HG02588 (cell line): ENCODE data around the gene DAP3.
"Not testable (repeated sequence)": the region's sequence is repeated elsewhere in the genome, so short reads cannot be mapped to it uniquely, and the experiment has no call there.

Experiments used
- ATAC-seq: cut with Tn5 transposase; IDR thresholded peaks from one replicate; pipeline ENCODE4 v1.9.1; 2021; ENCODE audit warnings: mild to moderate bottlenecking, moderate library complexity; ENCODE audit not compliant: unreplicated experiment

DAP3 gene

DNA sequence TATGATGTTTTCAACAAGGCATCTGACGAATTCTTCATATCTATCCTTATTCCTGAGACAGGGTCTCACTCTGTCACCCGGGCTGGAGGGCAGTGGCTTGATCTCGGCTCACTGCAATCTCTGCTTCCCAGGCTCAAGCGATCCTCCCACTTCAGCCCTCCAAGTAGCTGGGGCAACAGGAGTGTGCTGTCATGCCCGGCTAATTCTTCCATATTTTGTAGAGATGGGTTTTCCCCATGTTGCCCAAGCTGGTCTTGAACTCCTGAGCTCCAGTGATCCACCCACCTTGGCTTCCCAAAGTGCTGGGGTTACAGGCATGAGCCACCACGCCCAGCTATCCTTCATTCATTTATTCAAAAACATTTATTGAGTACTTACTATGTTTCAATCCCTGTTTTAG, 8.4 kb upstream of the DAP3 start:
- no peak for ATAC-seq

DNA sequence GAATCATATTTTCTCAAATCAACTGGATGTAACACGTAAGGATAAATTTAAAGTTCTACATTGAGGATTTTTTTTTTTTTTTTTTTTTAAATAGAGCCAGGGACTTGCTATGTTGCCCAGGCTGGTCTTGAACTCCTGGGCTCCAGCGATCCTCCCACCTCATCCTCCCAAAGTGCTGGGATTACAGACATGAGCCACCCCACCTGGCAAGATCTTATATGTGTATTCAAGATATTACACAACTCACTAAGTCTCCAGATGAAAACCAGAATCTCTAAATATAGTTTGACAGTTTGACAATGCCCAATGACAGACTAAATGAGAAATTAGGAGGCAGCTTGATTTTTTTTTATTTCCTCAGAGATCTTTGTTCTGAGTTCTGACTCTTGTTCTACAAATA, 7.1 kb upstream of the DAP3 start:
- ATAC-seq, result no peak

DNA sequence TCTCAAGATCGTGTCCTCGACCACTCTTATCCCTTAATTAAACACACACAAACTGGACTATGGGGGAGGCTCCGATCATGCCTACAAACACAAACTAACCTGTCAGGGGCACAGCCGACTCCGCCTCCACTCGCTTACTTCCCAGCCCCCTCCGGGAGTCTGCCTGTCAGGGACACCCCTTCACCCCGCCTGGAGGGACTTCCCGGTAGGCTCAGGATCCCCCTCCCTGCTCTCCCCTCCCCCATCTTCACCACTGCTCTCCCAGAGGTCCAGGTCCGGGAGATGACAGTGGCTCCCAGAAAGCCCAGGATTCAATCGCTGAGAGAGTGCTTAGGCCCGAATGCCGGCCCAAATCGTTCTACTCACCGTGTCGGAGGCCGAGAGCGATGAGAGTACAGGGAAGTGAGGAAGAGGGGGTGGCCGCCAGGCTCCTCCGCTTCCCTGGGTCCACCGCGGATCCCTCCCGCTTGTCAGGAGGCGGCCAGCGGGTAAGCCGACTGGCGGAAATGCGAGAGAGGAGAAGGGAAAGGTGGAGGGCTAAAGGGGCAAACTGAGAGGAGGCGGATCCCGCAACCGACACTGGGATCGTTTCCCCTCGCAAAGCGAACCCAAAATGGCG, 1.1 kb upstream of the DAP3 start:
- ATAC-seq, result peak; percentile 14

DNA sequence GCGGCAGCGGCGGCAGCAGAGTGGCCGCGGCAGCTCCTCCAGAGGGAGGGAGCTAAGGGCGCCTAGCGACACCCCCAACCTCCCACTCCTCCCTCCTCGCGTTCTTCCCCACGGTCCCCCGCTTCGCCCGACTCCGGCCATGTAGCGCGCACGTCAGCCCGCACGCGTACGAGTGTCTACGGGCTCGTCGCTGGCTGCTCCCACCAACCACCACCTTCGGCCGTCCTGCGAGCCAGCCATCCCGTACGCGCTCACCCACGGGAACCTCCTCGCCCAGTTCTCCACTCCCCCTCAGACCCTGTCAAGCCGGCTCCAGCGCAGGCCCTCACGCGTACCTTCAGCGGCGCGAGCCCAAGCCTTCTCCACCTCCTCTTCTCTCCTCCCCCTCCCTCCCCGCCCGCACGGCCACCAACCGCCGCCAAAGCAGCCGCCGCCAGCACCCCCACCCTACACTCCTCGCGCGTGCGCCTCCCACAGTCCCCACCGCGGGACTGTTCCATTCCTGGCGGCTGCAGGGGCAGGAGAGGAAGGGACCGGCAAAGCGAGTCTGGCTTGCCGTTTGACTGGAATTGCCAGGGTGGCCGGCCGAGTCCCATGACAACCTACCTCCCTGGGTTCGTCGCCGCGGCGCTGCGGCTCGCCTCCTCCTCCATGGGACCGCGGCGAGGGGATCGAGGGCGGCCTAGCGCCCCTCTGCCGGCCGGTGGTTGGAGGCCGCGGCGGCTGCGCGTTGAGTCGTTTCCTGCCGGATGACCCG, 389 bp upstream of the DAP3 start, which contains the start of gene YY1AP1:
Gene YY1AP1 (minus strand): TSS at position 451 of the 757 bp plus-strand sequence. CDS start 8,338 bp downstream, outside the sequence.
- ATAC-seq, result peak; percentile 77

DNA sequence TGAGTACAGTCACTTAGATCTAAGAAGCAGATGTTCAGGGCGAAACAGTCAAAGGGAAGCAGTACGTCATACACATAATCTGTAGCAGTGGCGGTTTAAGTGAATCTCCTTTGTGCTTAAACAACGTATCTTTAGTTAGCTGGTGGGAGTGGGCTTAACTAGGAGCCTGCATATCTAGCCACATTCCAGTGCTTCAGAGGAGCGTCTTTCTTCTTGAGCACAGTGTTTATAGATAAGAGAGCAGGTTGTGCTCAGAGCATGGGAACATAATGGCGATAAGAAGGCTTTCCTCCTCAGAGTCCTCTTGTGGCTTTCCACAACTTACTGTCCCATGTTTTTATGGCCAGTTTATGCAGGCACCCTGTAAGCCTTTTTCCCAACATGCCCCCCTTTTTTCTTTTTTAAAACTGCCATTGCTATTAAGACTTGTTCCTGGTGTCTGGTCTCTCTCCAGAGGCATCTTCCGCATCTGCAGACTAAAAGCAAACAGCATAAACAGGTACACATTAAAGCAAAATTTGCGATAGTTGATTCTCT, 3.2 kb downstream of the DAP3 start:
- ATAC-seq, result no peak

DNA sequence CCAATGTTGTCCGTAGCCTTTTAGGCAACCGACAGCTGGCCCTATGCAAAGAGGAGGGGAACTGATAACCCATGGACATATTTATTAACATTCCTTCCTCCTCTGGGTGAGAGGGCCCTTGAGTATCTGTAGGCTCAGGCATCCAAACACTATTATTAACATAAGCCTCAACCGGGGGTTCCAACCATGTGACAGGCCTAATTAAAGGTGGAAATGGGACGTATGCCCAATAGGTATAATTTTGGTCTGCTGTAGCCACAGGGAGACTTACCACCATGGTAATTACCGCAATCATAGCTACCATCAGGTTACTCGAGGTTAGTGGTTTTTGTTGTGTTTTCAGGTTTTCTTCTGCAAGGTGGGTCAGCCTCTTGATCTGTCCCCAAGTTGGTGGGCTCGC, 5.3 kb downstream of the DAP3 start:
- ATAC-seq, result no peak

DNA sequence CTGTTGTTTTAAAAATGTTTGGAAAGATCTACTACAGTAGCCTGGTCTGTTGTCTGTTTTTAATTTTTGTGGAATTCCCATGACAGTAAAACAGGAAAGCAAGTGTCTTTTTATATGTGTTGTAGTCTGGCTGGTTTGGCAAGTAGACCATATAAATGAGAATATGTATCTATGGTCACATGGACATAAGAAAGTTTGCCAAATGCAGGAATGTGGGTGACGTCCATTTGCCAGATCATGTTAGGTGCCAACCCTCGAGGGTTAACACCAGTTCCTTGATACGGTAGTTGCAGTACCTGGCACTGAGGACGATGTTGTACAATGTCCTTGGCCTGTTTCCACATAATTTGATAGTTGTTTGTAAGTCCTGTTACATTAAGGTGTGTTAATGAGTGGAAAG, 6.2 kb downstream of the DAP3 start:
- ATAC-seq, result no peak

DNA sequence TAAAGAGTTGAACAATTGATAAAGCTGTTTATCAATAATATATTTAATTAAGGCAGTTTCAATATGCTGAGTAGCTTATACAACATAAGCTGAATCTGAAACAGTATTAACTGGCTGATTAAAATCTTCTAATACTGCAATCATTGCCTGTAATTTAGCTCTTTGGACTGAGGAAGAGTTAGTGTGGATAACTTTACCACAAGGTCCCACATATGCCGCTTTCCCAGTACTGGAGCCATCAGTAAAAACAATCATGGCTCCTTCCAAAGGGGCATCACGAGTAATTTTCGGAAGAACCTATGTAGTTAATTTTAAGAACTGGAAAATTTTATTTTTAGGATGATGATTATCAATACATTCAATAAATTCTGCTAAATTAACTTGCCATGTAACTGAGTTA, 6.7 kb downstream of the DAP3 start:
- ATAC-seq, result no peak

DNA sequence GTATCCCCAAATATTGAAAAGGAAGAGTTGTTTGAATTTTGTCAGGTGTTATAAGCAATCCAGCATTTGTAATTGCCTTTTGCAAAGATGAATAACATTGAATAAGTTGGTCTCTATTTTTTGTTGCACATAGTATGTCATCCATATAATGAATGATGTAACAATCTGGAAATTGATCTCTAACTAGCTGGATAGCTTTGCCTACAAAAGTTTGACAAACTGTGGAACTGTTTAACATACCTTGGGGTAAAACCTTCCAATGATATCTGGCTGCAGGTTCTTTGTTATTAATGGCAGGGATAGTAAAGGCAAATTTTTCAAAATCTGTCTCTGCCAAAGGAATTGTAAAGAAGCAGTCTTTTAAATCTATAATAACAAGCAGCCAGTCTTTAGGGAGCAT, 7.6 kb downstream of the DAP3 start:
- no peak for ATAC-seq

DNA sequence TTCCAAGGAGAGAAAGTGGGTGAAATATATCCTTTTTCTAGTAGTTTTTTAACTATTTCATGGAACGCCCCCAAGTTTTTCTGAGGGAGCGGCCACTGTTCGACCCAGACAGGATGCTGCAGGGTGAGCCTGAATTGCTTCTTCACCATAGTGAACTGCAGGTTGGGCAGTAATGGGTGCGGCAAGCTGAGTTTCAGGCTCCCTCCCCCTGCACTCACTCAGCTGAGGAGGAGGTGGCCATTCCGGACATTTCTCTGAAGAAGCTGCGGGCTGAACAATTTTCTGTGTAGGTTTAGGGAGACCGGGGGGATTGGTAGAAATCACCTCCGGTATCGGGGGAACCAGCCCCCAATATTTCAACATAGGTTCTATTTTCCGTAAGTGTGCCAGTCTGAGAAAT, 8.2 kb downstream of the DAP3 start:
- ATAC-seq, result no peak

DNA sequence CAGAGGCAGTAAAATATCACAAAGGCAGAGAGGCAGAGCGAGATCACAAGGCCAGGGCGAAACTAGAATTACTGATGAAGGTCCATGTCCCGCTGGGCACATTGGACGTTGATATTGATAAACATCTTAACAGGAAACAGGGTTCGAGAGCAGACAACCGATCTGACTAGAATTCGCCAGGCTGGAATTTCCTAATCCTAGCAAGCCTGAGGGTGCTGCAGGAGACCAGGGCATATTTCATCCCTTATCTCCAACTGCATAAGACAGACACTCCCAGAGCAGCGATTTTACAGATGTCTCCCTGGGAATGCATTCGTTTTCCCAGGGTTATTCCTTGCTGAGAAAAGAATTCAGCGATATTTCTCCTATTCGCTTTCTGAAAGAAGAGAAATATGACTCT, 8.7 kb downstream of the DAP3 start:
- ATAC-seq, result not testable (repeated sequence)

DNA sequence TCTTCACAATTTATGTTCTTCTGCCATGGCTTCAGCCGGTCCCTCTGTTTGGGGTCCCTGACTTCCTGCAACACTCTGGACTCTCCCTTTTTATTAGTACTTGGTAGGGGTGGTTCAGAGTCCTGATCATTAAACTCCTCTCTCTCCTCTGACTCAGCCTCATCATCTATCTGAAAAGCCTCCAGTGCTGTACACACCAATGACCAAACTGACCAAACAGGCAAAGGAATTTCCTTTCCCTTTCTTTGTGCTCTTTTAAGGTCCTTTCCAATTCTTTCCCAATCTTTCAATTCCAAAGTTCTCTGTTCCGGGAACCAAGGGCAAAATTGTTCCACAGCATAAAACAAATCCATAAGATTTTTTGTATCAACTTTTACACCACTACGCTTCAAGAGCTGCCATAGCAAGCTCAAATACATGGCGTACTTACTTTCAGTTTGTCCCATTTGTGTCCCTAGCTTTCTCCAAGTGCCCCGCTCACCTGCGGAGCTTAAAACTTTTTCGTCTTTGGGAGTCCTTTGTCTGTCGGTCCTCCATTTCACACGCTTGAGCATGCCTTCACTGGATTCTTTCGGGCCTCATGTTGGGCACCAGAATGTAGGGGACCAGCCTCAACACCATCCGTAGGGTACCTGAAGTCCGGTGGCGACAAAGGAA, 9.6 kb downstream of the DAP3 start:
- no peak for ATAC-seq

DNA sequence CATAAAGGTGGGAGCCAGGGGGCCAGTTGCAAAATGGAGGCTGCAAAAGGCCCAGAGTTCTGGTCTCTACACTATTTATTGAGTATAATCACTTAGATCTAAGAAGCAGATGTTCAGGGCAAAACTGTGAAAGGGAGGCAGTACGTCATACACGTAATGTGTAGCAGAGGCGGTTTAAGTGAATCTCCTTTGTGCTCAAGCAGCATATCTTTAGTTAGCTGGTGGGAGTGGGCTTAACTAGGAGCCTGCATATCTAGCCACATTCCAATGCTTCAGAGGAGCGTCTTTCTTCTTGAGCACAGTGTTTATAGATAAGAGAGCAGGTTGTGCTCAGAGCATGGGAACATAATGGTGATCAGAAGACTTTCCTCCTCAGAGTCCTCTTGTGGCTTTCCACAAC, 10.2 kb downstream of the DAP3 start:
- ATAC-seq, result not testable (repeated sequence)

DNA sequence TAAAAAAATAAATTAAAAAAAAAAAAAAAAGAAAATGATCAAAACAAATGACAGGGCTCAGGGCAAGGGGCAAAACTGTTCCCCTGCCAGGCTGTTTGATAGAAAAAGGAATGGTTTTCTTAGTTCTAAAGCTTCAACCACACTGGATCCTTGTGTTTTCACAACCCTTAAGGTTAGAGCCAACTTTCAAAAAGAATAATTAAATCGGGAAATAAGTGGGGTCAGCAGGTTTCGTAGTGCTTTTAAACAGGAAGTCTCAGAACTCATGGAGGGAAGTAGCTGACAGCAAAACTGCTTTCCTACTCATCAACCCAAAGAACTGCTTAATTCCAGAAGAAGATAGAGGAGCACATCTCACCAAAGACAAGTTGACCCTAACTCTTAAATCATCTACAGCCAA, 12.8 kb downstream of the DAP3 start:
- not testable (repeated sequence) for ATAC-seq

DNA sequence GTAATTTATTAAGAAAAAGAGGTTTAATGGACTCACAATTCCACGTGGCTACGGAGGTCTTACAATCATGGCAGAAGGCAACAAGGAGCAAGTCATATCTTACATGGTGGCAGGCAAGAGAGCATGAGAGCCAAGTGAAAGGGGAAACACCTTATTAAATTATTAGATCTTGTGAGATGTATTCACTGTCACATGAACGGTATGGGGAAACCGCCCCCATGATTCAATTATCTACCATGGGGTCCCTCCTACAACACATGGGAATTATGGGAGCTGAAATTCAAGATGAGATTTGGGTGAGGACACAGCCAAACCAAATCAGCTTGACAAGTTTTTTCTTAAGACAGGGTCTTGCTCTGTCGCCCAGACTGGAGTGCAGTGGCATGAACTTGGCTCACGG, 14.3 kb downstream of the DAP3 start:
- ATAC-seq, result no peak

DNA sequence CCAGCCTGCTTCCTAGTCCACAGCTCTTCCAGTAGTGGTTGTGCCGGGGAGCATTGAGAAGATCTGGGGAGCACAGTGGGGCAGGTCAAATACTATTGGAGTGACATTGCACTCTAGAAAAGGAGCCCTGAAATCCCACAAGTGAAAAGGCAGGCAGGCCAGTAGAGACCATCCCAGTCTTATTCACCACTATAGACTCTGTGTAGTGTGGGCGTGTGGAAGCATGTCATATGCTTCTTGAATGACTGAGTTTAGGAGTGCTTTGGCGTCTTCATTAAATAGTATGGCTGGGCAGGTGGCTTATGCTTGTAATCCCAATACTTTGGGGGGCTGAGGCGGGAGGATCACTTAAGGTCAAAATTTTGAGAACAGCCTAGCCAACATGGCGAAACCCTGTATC, 15.5 kb downstream of the DAP3 start:
- ATAC-seq, result not testable (repeated sequence)

DNA sequence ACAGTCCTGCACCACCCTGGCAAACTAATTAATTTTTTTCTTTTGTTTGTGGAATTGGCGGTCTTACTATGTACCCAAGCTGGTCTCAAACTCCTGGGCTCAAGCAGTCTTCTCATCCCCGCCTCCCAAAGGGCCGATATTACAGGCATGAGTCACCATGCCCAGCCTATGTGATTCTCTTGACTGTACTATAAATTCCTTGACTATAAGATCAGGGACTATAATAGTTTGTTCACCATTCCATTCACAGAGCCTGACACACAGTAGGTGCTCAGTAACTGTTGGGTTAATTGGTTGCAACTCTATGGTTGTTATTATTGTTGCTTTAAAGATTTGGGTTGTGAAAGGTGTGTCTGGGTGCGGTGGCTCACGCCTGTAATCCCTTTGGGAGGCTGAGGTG, 17.2 kb downstream of the DAP3 start:
- no peak for ATAC-seq

DNA sequence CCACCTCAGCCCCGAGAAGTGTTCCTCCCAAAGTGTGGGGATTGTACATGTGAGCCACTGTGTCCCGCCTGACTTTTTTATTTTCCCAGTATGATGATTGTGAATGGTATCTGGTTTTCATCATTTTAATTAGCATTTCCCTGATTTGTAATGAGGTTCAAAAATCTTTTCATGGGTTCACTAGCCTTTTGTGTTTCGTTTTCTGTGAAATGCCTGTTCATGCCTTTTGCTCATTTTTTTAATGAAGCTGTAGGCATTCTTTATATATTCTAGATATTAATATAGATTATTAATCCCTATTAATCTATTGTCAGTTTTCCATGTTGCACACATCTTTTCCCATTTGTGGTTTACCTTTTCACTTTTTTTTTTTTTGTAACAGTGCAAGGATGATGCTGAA, 20.5 kb downstream of the DAP3 start:
- no peak for ATAC-seq

DNA sequence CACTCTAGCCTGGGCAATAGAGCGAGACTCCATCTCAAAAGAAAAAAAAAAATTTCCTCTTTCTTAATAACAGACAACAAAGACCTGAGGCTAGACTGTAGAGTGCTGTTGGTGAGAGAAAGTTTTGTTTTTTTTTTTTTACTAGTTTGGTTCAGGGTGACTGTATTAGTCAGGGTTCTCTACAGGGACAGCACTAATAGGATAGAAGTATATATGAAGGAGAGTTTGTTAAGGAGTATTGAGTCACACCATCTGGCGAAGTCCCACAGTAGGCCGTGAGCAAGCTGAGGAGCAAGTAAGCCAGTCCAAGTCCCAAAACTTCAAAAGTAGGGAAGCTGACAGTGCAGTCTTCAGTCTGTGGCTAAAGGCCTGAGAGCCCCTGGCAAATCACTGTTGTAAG, 22.6 kb downstream of the DAP3 start:
- ATAC-seq, result not testable (repeated sequence)

DNA sequence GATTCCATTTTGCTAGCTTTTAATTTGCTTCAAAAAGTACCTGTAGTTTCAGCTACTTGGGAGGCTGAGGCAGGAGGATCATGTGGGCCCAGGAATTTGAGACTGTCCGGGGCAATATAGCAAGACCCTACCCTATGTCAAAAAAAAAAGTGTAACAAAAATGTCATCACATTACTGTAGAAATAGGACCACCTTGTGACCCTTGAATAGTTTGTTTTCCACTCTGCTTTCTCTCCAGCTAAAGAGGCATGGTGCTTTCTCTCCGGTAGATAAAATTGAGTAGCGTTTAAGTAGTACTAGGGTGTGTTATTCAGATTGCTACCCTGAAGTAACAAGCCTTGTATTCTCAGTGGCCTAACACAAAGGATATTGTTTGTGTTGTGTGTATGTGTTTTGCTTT, 23.7 kb downstream of the DAP3 start:
- ATAC-seq, result not testable (repeated sequence)

DNA sequence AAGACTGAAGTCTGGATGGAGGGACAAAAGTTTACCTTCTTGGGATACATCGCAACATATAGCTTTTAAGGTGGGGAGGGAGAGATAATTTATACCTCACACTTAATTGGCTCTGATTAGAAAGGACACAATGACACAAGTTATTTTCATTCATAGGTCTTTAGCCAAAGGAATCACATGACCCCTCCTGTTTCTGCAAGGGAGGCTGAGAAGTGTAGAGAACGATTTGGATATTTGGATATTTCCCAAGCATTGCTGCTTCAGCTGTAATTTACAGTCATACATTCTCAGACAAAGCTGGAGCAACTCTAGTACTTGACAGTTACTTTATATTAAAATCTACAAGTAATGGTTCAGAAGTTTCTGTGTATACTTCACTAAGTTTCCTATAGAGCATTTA, 24.2 kb downstream of the DAP3 start:
- ATAC-seq, result no peak

DNA sequence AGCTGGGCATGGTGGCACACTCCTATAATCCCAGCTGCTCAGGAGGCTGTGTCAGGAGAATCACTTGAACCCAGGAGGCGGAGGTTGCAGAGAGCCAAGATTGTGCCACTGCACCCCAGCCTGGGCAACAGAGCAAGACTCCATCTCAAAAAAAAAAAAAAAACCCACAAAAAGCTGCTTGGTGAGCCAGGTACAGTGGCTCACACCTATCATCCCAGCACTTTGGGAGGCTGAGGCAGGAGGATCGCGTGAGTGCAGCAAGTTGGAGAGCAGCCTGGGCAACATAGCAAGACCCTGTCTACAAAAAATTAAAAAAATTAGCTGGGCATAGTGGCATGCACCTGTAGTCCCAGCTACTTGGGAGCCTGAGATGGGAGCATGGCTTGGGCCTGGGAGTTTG, 26.2 kb downstream of the DAP3 start:
- not testable (repeated sequence) for ATAC-seq
